ELR (cell line): ENCODE data around the gene ANP32D.
"Not testable (repeated sequence)": the region's sequence is repeated elsewhere in the genome, so short reads cannot be mapped to it uniquely, and the experiment has no call there.

Experiments used
- DNase-seq: peaks from one replicate; pipeline ENCODE4 v3.0.0-alpha.2; 2015; ENCODE audit warnings: low read depth

ANP32D gene

DNA sequence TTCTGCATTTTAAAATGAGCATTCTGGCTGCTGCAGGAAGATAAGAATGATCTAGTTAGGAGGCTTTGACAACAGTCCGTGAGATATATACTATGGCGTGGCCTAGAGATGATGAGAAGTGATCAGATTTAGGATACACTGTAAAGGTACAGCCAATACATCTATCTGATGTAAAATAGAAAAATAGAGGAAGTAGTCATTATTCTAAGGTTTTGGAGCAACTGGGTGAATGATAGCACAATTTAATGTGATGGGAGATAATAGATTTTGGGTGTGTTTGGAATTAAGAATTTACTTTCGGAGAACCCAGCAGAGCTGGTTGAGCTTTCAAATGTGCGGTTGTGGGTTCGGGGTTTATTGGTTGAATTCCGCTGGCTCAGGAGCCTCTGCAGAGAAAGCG, at the start of gene ANP32D:
TSS of gene ANP32D (plus strand) at position 301 of the 400 bp plus-strand sequence. CDS start 106 bp downstream, outside the sequence.
- DNase-seq = no peak

GRCh38 chr12:48423171-48423570, 49.2 kb upstream of the ANP32D start:
- DNase-seq = no peak

DNA sequence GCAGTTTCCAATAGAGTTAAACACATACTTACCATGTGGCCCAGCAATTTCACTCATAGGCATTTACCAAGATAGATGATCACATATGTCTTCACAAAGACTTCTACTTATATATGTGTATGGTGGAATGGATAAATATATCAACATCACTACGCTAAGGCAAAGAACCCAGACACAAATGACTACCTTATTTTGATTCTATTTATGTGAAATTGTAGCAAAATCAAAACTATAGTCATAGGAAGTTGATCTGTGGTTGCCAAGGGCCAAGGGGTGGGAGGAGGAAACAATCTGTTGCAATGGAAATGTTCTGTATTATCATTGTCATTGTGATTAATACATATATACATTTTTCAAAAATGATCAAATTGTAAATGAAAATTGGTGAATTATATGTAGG, 47.7 kb upstream of the ANP32D start:
- no peak for DNase-seq

DNA sequence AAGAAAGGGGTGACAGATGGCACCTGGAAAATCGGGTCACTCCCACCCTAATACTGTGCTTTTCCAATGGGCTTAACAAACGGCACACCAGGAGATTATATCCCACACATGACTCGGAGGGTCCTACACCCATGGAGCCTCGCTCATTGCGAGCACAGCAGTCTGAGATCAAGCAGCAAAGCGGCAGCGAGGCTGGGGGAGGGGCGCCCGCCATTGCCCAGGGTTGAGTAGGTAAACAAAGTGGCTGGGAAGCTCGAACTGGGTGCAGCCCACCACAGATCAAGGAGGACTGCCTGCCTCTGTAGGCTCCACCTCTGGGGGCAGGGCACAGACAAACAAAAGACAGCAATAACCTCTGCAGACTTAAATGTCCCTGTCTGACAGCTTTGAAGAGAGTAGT, 38.3 kb upstream of the ANP32D start:
- not testable (repeated sequence) for DNase-seq

DNA sequence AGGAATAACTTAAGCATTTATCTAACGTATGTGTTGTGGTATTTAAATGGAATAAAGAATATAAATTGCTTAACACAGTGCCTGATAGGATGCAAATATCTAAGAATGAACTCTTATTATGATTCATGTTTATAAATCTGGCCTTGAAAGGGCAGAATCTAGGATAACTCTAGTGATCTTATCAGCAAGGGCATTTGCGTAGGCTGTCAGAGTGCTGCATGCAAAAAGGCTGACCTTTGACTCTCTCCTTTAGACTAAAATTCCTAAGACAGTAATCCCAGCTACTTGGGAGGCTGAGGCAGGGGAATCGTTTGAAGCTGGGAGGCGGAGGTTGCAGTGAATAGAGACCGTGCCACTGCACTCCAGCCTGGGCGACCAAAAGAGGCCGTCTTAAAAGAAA, 31.3 kb upstream of the ANP32D start:
- no peak for DNase-seq

GRCh38 chr12:48442179-48442847, 30.0 kb upstream of the ANP32D start:
- peak; percentile 7 for DNase-seq

- DNase-seq = no peak
These were observed 26.8 kb upstream of the ANP32D start for GRCh38 chr12:48445538-48445937.

DNA sequence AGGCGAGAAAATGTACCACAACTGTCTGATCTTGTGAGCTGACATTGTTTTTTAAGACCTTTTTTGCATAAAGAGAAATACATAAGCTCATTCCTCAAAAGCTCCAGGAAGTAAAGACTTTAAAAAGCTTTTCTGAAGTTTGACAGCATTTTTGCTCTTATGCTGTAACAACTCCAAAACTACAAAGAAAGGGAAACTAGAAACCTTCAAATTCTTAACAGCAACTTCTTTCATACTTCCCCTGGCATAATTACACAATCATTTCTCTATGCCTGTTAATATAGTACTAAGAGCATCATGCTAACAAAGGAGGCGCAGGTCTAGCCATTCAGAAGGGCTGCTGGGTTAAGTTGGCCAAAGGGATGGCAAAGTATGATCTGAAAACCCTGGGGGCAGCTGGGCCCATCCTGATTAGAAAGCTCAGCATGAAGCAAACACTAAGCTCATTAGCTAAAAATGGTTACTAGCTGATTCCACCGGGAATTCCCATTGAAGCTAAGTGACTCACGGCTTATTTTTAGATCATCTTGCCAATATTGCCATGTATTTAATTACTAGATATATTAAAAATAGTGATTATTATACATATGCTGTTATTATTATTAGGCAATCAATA, 26.1 kb upstream of the ANP32D start:
- DNase-seq = no peak

GRCh38 chr12:48447755-48448154, 24.6 kb upstream of the ANP32D start:
- DNase-seq = no peak

DNA sequence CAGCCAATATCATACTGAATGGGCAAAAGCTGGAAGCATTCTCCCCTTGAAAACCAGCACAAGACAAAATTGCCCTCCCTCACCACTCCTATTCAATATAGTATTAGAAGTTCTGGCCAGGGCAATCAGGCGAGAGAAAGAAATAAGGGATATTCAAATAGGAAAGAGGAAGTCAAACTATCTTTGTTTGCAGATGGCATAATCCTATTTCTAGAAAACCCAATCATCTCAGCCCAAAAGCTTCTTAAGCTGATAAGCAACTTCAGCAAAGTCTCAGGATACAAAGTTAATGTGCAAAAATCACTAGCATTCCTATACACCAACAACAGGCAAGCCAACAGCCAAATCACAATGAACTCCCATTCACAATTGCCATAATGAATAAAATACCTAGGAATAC, 21.0 kb upstream of the ANP32D start:
- no peak for DNase-seq

GRCh38 chr12:48452961-48453360, 19.4 kb upstream of the ANP32D start:
- not testable (repeated sequence) for DNase-seq

DNA sequence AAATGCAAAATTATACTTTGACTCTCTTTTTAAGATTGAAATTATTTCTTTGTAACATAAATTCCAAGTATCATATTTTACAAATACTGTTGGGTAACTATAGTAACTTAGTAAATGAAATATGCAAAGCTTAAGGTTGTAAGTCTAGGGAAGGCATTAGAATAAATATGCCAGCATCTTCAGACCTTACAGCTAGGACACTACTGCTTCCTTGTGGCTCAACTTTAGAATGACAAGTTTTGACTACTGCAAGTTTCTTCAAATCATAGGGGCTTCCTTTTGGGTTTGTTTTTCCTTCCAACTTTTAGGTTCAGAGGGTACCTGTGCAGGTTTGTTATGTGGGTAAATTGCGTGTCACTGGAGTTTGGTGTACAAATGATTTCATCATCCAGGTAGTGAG, 17.7 kb upstream of the ANP32D start:
- DNase-seq = peak; percentile 41

GRCh38 chr12:48455116-48455515, 17.2 kb upstream of the ANP32D start:
- DNase-seq = no peak

DNA sequence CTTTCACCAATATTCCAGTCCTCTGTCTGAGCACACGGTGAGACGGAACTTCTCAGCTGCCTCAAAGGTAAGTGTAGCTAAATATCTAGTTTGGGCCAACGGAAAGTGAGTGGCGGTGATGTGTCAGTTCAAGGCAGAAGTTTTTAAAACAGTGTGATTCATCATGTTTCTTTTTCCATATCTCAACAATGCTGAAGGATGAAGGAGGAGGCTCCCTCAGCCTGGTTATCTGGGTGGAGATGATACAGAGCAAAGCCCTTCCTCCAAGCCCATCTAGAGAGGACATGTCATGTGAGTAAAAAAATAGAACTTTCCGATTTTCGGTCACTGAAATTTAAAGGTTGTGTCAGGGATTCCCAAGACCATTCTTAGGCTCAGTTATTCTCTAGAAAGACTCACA, 13.1 kb upstream of the ANP32D start:
- DNase-seq = no peak

GRCh38 chr12:48469027-48469426, 3.3 kb upstream of the ANP32D start:
- not testable (repeated sequence) for DNase-seq

GRCh38 chr12:48473061-48473460, 702 bp downstream of the ANP32D start:
- no peak for DNase-seq

DNA sequence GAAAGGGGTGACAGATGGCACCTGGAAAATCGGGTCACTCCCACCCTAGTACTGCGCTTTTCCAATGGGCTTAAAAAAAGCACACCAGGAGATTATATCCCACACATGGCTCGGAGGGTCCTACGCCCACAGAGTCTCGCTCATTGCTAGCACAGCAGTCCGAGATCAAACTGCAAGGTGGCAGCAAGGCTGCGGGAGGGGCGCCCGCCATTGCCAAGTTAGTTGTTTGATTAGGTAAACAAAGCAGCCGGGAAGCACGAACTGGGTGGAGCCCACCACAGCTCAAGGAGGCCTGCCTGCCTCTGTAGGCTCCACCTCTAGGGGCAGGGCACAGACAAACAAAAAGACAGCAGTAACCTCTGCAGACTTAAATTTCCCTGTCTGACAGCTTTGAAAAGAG, 2.1 kb downstream of the ANP32D start:
- not testable (repeated sequence) for DNase-seq

DNA sequence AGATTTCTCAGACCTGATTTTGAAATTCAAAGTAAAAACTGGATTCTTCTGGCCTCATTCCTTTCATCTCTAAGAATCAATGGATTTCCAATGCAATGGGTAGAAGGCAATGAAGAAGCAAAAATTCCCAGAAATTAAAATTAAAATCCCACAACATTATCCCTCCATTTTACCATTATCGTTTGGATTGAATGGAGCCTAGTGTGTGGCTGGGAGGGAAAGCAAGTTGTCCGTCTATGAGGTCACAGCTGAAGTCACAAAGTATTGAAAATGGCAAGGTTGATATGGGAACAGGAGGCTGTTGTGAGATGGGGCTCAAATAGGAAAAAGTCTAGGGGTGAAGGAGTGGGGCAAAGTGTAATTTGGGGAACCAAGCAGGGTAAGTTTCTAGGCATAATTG, 9.8 kb downstream of the ANP32D start, which contains the start of gene C12orf54:
TSS of gene C12orf54 (plus strand) at position 301 of the 400 bp plus-strand sequence. CDS start 799 bp downstream, outside the sequence.
- no peak for DNase-seq

GRCh38 chr12:48482930-48483329, 10.6 kb downstream of the ANP32D start:
- DNase-seq = no peak

GRCh38 chr12:48486261-48486660, 13.9 kb downstream of the ANP32D start:
- no peak for DNase-seq

DNA sequence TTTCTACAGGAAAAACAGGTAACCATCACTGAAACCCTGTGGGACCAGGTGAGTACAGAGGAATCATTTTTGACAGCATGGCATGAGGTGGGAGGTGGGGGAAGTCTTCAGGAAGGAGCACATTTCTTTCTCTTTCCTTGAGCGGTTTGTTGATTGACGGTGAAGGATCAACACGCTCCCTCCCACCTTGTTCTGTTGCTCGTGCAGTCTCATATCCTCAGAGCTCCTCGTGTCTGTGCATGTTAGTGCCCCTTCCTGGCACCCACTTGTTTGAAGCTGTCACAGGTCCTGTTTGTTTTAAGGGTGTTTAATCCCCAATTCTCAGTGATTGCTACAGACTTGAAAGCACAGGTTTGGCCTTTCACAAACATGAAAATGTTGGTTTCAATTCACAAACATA, 14.3 kb downstream of the ANP32D start:
- DNase-seq = no peak

DNA sequence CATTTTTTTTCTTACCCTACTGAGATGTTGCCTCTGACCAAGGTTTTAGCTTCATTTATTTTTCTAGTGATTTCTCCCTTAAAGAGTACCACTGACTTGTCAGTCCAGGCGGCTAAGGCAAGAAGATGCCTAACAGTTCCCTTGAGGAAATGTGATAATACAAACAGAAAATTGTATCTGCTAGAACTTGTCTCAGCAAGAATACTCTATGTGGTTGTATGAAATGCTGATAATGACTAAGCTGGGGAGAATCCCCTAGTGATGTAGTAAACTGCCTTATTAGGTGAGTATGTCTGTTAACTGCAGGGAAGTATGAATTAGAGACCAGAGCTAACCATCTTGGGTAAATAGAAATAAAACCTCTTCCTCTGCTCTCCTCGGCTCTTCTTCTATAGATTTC, 16.7 kb downstream of the ANP32D start:
- peak; percentile 13 for DNase-seq

DNA sequence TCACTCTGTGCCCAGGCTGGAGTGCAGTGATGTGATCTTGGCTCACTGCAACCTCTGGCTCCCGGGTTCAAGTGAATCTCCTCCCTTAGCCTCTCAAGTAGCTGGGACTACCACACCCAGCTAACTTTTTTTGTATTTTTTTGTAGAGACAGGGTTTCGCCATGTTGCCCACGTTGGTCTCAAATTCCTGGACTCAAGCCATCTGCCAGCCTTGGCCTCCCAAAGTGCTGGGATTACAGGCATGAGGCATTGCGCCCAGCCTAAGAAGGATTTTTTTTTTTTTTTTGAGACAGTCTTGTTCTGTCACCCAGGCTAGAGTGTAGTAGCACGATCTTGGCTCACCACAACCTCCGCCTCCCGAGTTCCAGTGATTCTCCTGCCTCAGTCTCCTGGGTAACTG, 17.1 kb downstream of the ANP32D start:
- not testable (repeated sequence) for DNase-seq

DNA sequence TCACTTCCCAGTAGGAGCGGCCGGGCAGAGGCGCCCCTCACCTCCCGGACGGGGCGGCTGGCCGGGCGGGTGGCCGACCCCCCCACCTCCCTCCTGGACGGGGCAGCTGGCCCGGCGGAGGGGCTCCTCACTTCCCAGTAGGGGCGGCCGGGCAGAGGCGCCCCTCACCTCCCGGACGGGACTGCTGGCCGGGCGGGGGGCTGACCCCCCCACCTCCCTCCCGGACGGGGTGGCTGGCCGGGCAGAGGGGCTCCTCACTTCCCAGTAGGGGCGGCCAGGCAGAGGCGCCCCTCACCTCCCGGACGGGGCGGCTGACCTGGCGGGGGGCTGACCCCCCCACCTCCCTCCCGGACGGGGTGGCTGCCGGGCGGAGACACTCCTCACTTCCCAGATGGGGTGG, 27.9 kb downstream of the ANP32D start:
- DNase-seq = not testable (repeated sequence)
